GM20431 (cell line): Measurements from ENCODE around the gene SLC38A3.
"Not testable (repeated sequence)": the region's sequence is repeated elsewhere in the genome, so short reads cannot be mapped to it uniquely, and the experiment has no call there.

Source experiments
- in situ Hi-C: fragments of 300-500 bp; cut with MseI, MboI; formaldehyde crosslinking; loops from one replicate; pipeline ENCODE4 v1.15.0; 2020; ENCODE audit warnings: low sequenced_read_pairs; ENCODE audit not compliant: unreplicated experiment

The SLC38A3 gene

GRCh38 chr3:50207359-50208042 lies 2.4 kb downstream of the SLC38A3 start:
- in situ Hi-C loops: no loop called here

GRCh38 chr3:50208677-50209344 lies 3.7 kb downstream of the SLC38A3 start:
- in situ Hi-C loops: no loop called here

- in situ Hi-C loops: no loop called here
Observed at GRCh38 chr3:50210176-50210509, 5.1 kb downstream of the SLC38A3 start.

- in situ Hi-C loops: no loop called here
Observed at GRCh38 chr3:50210510-50211367, 5.7 kb downstream of the SLC38A3 start.

- in situ Hi-C loops: not testable (repeated sequence)
Observed at GRCh38 chr3:50211368-50211717, 6.3 kb downstream of the SLC38A3 start.

GRCh38 chr3:50211930-50212329 lies 6.9 kb downstream of the SLC38A3 start:
- in situ Hi-C loops: no loop called here

GRCh38 chr3:50212502-50212901 lies 7.4 kb downstream of the SLC38A3 start:
- in situ Hi-C loops: no loop called here

- in situ Hi-C loops: no loop called here
Observed at GRCh38 chr3:50212971-50213370, 7.9 kb downstream of the SLC38A3 start.

- in situ Hi-C loops: no loop called here
Observed at GRCh38 chr3:50213373-50213772, 8.3 kb downstream of the SLC38A3 start.

GRCh38 chr3:50214824-50215223 lies 9.8 kb downstream of the SLC38A3 start:
- in situ Hi-C loops: no loop called here

GRCh38 chr3:50215529-50215928 lies 10.5 kb downstream of the SLC38A3 start:
- in situ Hi-C loops: no loop called here

- in situ Hi-C loops: no loop called here
Observed at GRCh38 chr3:50217681-50218080, 12.6 kb downstream of the SLC38A3 start.

- in situ Hi-C loops: no loop called here
Observed at GRCh38 chr3:50218448-50218847, 13.4 kb downstream of the SLC38A3 start.

- in situ Hi-C loops: no loop called here
Observed at GRCh38 chr3:50219285-50219684, 14.2 kb downstream of the SLC38A3 start.

- in situ Hi-C loops: no loop called here
Observed at GRCh38 chr3:50220109-50220508, 15.0 kb downstream of the SLC38A3 start.

GRCh38 chr3:50221051-50221410 lies 16.0 kb downstream of the SLC38A3 start:
- in situ Hi-C loops: no loop called here

- in situ Hi-C loops: no loop called here
Observed at GRCh38 chr3:50221411-50222168, 16.5 kb downstream of the SLC38A3 start.

- in situ Hi-C loops: no loop called here
Observed at GRCh38 chr3:50222169-50222528, 17.1 kb downstream of the SLC38A3 start.

- in situ Hi-C loops: no loop called here
Observed at GRCh38 chr3:50224639-50225038, 19.6 kb downstream of the SLC38A3 start.

GRCh38 chr3:50226888-50227389 lies 21.9 kb downstream of the SLC38A3 start:
- in situ Hi-C loops: no loop called here
